Activated CD4-positive, alpha-beta memory T cell treated with anti-CD3 and anti-CD28 coated beads, Interleukin-2, amount 10 ng/mL, durations not matched to agents 7 days and 5 days (primary cell): ENCODE measurements around the gene ZPBP2. TPM values are rescaled to one million over a fixed set of nuclear protein-coding genes. Genes with fewer than 3 reads are reported as not detected.

ENCODE experiments used
- CTCF ChIA-PET: fragments of 350-600 bp; sonication (Branson Sonifier 250); formaldehyde crosslinking; loops from one replicate; lab custom pipeline; 2021; ENCODE audit warnings: antibody characterized with exemption, inconsistent platforms; lab: Charles Lee
- POLR2A ChIA-PET: fragments of 350-600 bp; sonication (Branson Sonifier 250); formaldehyde crosslinking; loops from one replicate; lab custom pipeline; 2021; ENCODE audit warnings: antibody characterized with exemption; lab: Charles Lee
- DNase-seq: peaks from one replicate; pipeline ENCODE4 v3.0.0-alpha.2; 2020
- H3K27ac Mint-ChIP-seq: one replicate; pipeline ENCODE4 v1.8.0; 2021; ENCODE audit warnings: mild to moderate bottlenecking, mixed read lengths
- H3K27me3 Mint-ChIP-seq: one replicate; pipeline ENCODE4 v1.8.0; 2021; ENCODE audit warnings: mixed read lengths
- H3K36me3 Mint-ChIP-seq: one replicate; pipeline ENCODE4 v1.8.0; 2021; ENCODE audit warnings: low read depth, mixed read lengths
- H3K4me1 Mint-ChIP-seq: one replicate; pipeline ENCODE4 v1.8.0; 2021; ENCODE audit warnings: mixed read lengths
- H3K4me3 Mint-ChIP-seq: one replicate; pipeline ENCODE4 v1.8.0; 2021; ENCODE audit warnings: mild to moderate bottlenecking, mixed read lengths
- H3K9me3 Mint-ChIP-seq: one replicate; pipeline ENCODE4 v1.8.0; 2021; ENCODE audit warnings: mixed read lengths
- total RNA-seq, 2 experiments: library from RNA; stranded (reverse); gene quantifications; one replicate each; pipeline ENCODE4 v1.2.3, GENCODE V29; 2021

The ZPBP2 gene, protein sequence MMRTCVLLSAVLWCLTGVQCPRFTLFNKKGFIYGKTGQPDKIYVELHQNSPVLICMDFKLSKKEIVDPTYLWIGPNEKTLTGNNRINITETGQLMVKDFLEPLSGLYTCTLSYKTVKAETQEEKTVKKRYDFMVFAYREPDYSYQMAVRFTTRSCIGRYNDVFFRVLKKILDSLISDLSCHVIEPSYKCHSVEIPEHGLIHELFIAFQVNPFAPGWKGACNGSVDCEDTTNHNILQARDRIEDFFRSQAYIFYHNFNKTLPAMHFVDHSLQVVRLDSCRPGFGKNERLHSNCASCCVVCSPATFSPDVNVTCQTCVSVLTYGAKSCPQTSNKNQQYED
- not detected for total RNA-seq

DNA sequence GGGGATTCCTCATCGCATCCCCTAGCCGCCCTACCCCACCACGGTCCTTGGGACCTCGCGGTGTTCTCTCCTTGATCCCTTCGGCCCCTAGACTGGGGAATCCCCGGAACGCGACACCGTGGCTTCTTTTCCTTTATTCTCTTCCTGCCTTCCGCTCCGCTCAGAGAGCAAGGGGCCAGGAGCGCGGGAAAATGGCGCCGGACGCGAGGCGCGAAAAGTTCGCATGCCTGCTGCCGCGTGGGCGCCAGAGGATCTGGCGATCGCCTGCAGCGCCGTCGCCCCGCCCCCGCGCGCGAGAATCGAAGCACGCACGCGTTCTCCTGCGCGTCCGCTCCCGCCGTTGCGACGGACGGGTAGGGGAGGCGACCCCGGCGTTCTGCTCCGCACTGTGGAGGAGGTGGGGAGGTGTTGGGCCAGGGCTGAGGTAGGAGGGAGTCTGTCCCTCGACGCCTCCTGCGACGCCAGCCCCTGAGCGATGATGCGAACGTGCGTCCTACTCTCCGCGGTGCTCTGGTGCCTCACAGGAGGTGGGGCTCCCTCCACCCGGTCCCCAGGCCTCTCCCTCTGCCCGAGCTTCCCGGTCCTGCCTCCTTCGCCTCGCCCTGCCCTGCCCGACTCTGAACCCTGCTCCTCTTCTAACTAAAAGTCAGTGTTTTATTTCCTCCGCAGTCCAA is at the start of gene ZPBP2:
Gene ZPBP2 (plus strand): TSS at position 323 of the 674 bp plus-strand sequence. CDS start 153 bp downstream, at position 476.
- Mint-ChIP-seq H3K4me1 (peaks cover 52% of the 10 kb centered on the region), H3K4me3 (peak within 1 kb of the TSS; percentile 57), H3K36me3 (no peaks in the 10 kb centered on the region), H3K27ac (peak within 1 kb of the TSS; percentile 88), H3K27me3 (no peaks in the 10 kb centered on the region), H3K9me3 (peaks cover 2% of the 10 kb centered on the region)
- DNase-seq = peak; percentile 64
- POLR2A ChIA-PET = interaction anchor here (1.0 kb wide), 5 partner anchors 59 to 113 kb away, joined by 3 to 5 read pairs (median 4); partner anchors contain the start of gene PSMD3
- CTCF ChIA-PET = interaction anchor here (1.0 to 1.1 kb wide), 2 partner anchors 75 to 113 kb away, joined by 3 read pairs; partner anchors contain the start of gene PSMD3

DNA sequence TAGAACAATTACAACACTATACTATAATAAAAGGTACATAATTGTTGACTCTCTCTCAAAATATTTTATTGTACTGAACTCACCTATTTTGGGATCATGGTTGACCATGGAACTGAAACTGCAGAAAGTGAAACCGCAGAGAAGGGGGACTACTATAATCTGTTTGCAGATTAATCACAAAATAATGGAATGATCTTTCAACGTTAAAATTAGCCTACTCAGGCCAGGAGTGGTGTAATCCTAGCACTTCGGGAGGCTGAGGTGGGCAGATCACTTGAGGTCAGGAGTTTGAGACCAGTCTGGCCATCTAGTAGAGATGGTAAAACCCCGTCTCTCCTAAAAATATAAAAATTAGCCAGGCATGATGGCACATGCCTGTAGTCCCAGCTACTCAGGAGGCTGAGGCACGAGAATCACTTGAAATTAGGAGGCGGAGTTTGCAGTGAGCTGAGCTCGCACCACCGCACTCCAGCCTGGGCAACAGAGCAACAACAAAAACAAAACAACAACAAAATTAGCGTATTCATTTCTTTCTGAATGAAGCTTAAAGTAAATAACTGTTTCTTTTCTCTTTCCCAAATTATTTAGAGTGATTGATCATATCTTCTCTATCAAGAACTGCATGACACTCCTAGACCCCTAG is 49.5 kb upstream of the ZPBP2 start:
- peak; percentile 30 for DNase-seq
- Mint-ChIP-seq H3K4me1 (peaks cover 66% of the 10 kb centered on the region), H3K27me3 (no peaks in the 10 kb centered on the region), H3K9me3 (peaks cover 20% of the 10 kb centered on the region), H3K27ac (peak overlapping the region; percentile 89), H3K36me3 (peaks cover 39% of the 10 kb centered on the region), H3K4me3 (peak overlapping the region; percentile 56)
- ChIA-PET POLR2A (interaction anchor here (0.8 to 4.2 kb wide), 16 partner anchors 18 to 162 kb away, joined by 3 to 50 read pairs (median 6); partner anchors contain the start of genes IKZF3, LRRC3C, MIEN1 and ORMDL3), CTCF (interaction anchor here (1.1 to 3.0 kb wide), 4 partner anchors 43 to 84 kb away, joined by 4 to 14 read pairs (median 6); no protein-coding TSS in a partner anchor)

DNA sequence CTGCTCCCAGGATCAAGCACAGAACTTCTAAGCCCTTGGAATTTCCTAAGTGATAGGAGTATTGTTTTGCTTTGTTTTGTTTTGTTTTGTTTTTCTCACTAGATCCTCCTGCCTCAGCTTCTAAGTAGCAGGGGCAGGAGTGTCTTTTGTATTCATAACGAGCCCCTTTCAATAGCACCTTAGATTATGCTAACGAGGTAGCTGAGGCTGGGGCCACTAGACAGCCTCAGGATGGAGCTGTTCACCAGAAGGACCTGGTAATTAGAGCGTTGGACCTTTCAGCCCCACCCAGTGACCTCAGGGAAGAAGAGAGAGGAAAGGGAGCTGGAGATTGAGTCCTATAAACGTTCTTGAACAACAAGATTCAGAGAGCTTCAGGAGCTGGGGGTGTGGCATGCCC is 47.5 kb upstream of the ZPBP2 start:
- Mint-ChIP-seq H3K4me1 (peaks cover 47% of the 10 kb centered on the region), H3K27me3 (no peaks in the 10 kb centered on the region), H3K9me3 (peaks cover 38% of the 10 kb centered on the region), H3K4me3 (no peak overlapping the region), H3K36me3 (peaks cover 53% of the 10 kb centered on the region), H3K27ac (peak overlapping the region; percentile 66)
- ChIA-PET CTCF (interaction anchor here (0.8 to 3.0 kb wide), 5 partner anchors 28 to 66 kb away, joined by 3 to 14 read pairs (median 4); no protein-coding TSS in a partner anchor), POLR2A (interaction anchor here (0.6 to 4.2 kb wide), 9 partner anchors 18 to 51 kb away, joined by 3 to 50 read pairs (median 6); no protein-coding TSS in a partner anchor)
- no peak for DNase-seq

DNA sequence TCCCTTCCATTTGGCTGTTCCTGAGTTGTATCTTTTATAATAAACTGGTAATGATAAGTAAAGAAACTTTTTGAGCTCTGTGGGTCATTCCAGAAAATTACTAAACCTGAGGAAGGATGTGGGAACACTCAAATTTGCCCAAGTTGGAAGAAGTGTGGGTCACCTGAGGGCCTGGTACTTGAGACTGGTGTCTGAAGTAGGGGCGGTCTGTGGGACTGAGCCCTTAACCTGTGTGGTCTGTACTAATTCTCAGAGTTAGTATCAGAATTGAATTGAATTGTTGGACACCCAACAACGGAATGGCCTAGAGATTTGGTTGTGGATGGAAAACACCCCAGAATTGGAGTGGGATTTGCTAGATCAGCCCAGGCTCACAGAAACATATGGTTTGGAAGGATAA is 47.0 kb upstream of the ZPBP2 start:
- Mint-ChIP-seq H3K4me3 (no peak overlapping the region), H3K36me3 (peaks cover 53% of the 10 kb centered on the region), H3K9me3 (peaks cover 38% of the 10 kb centered on the region), H3K27ac (peak overlapping the region; percentile 12), H3K4me1 (peaks cover 45% of the 10 kb centered on the region), H3K27me3 (no peaks in the 10 kb centered on the region)
- no peak for DNase-seq
- CTCF ChIA-PET = interaction anchor here (0.8 to 3.0 kb wide), 4 partner anchors 39 to 66 kb away, joined by 3 to 14 read pairs (median 4); no protein-coding TSS in a partner anchor
- POLR2A ChIA-PET = interaction anchor here (0.6 to 4.2 kb wide), 9 partner anchors 22 to 51 kb away, joined by 3 to 50 read pairs (median 6); no protein-coding TSS in a partner anchor

DNA sequence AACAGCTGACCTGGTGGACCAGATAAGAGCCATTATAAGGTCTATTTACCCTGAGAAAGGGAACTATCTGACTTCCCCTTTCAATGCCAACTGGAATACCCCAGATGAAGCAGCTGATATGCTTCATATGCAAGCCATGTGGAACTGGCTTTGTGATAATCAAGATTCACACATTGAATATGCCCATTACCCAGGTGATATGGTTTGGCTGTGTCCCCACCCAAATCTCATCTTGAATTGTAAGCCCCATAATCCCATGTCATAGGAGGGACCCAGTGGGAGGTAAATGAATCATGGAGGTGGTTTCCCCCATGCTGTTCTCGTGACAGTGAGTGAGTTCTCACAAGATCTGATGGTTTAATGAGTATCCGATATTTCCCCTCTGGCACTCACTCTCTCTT is 46.0 kb upstream of the ZPBP2 start:
- no peak for DNase-seq
- H3K9me3 Mint-ChIP-seq = peaks cover 43% of the 10 kb centered on the region
- no peak overlapping the region for H3K27ac Mint-ChIP-seq
- peaks cover 52% of the 10 kb centered on the region for H3K4me1 Mint-ChIP-seq
- POLR2A ChIA-PET = interaction anchor here (0.6 to 4.2 kb wide), 5 partner anchors 29 to 109 kb away, joined by 3 to 50 read pairs (median 4); no protein-coding TSS in a partner anchor
- CTCF ChIA-PET = interaction anchor here (1.2 kb wide), 1 partner anchor 40 kb away, joined by 3 read pairs; no protein-coding TSS in a partner anchor
- no peak overlapping the region for H3K4me3 Mint-ChIP-seq
- peaks cover 64% of the 10 kb centered on the region for H3K36me3 Mint-ChIP-seq
- H3K27me3 Mint-ChIP-seq = no peaks in the 10 kb centered on the region

DNA sequence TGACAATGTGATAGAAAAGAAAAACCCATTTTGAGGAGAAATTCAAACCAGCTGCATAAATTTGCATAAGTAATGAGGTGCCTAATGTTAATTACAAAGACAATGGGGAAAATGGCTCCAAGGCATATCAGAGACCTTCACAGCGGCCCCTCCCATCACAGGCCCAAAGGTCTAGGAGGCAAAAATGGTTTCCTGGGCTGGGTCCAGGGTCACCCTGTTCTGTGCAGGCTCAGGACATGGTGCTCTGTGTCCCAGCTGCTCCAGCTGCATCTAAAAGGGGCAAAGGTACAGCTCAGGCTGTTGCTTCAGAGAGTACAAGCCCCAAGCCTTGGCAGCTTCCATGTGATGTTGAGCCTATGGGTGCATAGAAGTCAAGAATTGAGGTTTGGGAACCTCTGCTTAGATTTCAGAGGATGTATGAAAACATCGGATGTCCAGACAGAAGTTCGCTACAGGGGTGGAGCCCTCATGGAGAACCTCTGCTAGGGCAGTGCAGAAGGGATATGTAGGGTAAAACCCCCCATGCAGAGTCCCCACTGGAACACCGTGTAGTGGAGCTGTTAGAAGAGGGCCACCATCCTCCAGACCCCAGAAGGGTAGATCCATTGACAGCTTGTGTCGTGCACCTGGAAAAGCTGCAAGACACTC is 44.5 kb upstream of the ZPBP2 start:
- no peak overlapping the region for H3K27ac Mint-ChIP-seq
- POLR2A ChIA-PET = interaction anchor here (0.7 to 1.4 kb wide), 2 partner anchors 10 to 12 kb away, joined by 3 to 4 read pairs; no protein-coding TSS in a partner anchor

DNA sequence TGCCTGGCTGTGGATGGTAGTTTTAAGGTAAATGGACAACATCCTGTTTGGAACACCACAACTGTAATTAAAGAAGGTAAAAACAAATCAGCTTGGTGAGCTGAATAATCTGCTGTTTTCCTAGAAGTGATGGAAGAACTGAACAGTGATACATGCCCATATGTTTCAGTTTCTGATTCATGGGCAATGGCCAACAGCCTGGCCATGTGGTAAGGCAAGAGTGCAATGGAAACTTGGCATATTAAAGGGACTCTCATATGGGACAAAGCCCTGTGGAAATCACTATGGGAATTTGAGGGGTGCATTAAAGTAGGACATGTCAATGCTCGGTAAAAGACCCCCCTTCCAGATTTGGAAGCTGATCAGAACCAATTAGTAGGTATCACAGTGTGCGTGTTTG is 41.7 kb upstream of the ZPBP2 start:
- DNase-seq = no peak
- peaks cover 78% of the 10 kb centered on the region for H3K36me3 Mint-ChIP-seq
- ChIA-PET CTCF (no interaction called here), POLR2A (interaction anchor here (0.7 to 1.2 kb wide), 2 partner anchors 8 to 51 kb away, joined by 3 read pairs; no protein-coding TSS in a partner anchor)
- H3K9me3 Mint-ChIP-seq = peaks cover 41% of the 10 kb centered on the region
- H3K27me3 Mint-ChIP-seq = no peaks in the 10 kb centered on the region
- peaks cover 12% of the 10 kb centered on the region for H3K4me1 Mint-ChIP-seq
- peak overlapping the region; percentile 32 for H3K27ac Mint-ChIP-seq
- no peak overlapping the region for H3K4me3 Mint-ChIP-seq

More for the DNA sequence above, 44.5 kb upstream of the ZPBP2 start:
- peaks cover 43% of the 10 kb centered on the region for H3K9me3 Mint-ChIP-seq
- H3K4me1 Mint-ChIP-seq = peaks cover 40% of the 10 kb centered on the region
- no peaks in the 10 kb centered on the region for H3K27me3 Mint-ChIP-seq
- CTCF ChIA-PET = no interaction called here
- H3K4me3 Mint-ChIP-seq = no peak overlapping the region
- no peak for DNase-seq
- peaks cover 74% of the 10 kb centered on the region for H3K36me3 Mint-ChIP-seq

DNA sequence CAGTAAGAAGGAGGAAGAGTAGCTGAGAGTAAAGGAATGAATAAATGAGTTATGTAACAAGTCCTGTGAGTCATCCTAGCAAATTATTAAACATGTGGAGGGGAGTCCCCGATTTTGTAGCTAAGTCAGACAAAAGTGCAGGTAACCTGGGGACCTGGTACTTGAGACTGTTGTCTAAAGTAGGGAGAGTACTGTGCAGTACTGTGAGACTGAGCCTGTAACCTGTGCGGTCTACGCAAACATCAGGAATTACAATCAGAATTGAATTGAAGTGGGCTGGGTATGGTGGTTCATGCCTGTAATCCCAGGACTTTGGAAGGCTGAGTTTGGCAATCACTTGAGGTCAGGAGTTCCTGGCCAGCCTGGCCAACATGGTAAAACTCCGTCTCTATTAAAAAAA is 39.6 kb upstream of the ZPBP2 start:
- no peak for DNase-seq
- H3K36me3 Mint-ChIP-seq = peaks cover 61% of the 10 kb centered on the region
- ChIA-PET POLR2A (no interaction called here), CTCF (no interaction called here)
- no peak overlapping the region for H3K4me3 Mint-ChIP-seq
- no peak overlapping the region for H3K27ac Mint-ChIP-seq
- H3K27me3 Mint-ChIP-seq = no peaks in the 10 kb centered on the region
- H3K4me1 Mint-ChIP-seq = peaks cover 7% of the 10 kb centered on the region
- peaks cover 24% of the 10 kb centered on the region for H3K9me3 Mint-ChIP-seq

DNA sequence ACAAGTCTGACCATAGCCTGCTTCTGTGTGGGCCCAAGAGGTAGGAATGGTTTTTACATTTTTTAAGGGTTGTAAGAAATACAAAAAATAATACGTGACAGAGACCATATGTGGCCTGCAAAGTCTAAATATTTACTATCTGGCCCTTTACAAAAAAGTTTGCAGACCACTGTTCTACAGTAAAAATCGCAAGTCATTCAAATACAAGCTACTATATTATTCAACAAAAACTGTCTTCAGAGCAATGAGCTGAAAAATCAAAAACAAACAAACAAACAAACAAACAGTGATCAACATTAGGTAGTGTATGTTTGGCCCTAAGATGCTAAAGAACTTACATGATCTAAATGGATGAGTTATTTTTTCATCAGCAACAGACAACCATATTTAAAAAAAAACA is 36.4 kb upstream of the ZPBP2 start:
- H3K4me3 Mint-ChIP-seq = no peak overlapping the region
- H3K36me3 Mint-ChIP-seq = peaks cover 44% of the 10 kb centered on the region
- ChIA-PET CTCF (interaction anchor here (0.6 kb wide), 1 partner anchor 145 kb away, joined by 3 read pairs; no protein-coding TSS in a partner anchor), POLR2A (interaction anchor here (1.0 kb wide), 1 partner anchor 17 kb away, joined by 3 read pairs; no protein-coding TSS in a partner anchor)
- no peak overlapping the region for H3K27ac Mint-ChIP-seq
- peaks cover 13% of the 10 kb centered on the region for H3K9me3 Mint-ChIP-seq
- DNase-seq = no peak
- H3K4me1 Mint-ChIP-seq = peaks cover 3% of the 10 kb centered on the region
- H3K27me3 Mint-ChIP-seq = no peaks in the 10 kb centered on the region

DNA sequence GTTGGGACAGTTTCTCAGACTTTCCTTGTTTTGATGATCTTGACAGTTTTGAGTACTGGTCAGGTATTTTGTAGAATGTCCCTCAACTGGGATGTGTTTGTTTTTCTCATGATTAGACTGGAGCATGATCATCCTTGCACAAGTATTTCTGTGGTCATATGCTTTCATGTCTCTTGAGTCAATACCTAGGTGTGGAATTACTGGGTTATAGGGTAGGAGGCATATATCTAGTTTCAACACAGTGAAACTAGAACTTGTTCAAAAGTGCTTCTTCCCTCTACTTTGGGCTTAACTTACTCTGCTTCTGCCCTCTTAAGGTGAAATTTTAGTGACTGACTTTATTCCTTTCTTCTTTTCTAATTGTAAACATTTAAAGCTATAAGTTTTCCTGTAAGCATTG is 34.0 kb upstream of the ZPBP2 start:
- ChIA-PET CTCF (interaction anchor here (1.2 kb wide), 1 partner anchor 12 kb away, joined by 3 read pairs; no protein-coding TSS in a partner anchor), POLR2A (interaction anchor here (0.7 to 1.1 kb wide), 2 partner anchors 8 to 64 kb away, joined by 3 read pairs; no protein-coding TSS in a partner anchor)
- Mint-ChIP-seq H3K27ac (no peak overlapping the region), H3K4me1 (peaks cover 3% of the 10 kb centered on the region), H3K9me3 (peaks cover 20% of the 10 kb centered on the region), H3K4me3 (no peak overlapping the region), H3K27me3 (no peaks in the 10 kb centered on the region), H3K36me3 (peaks cover 37% of the 10 kb centered on the region)
- no peak for DNase-seq

DNA sequence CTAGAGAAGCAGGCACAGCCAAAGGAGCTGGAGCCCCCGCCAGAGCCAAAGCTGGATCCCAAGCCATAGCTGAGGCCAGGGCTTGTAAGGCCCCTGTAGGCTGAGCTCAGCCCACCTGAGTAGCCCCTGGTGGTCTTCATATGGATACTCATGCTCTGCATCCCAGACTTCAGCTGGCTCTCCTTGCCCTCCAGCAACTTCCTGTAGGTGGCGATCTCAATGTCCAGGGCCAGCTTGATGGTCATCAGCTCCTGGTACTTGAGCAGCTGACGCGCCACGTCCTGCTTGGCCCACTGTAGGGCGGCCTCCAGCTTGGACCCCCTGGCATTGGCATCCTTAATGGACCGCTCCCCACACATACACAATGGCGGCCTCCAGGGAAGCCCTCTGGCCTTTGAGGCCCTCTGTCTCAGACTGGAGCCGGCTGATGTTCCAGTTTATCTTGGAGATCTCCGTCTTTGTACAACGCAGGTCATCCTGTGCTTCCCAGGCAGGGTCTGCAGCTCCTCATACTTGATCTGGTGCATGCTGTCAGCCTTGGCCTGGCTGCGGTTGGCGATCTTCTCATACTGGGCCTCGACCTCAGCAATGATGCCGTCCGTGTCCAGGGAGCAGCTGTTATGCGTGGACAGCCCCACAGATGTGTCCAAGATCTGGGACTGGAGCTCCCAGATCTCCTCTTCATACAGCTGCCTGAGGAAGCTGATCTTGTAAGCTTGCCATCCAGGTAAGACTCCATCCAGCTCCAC is 32.8 kb upstream of the ZPBP2 start:
- Mint-ChIP-seq H3K36me3 (peaks cover 44% of the 10 kb centered on the region), H3K9me3 (peaks cover 23% of the 10 kb centered on the region), H3K4me3 (no peak overlapping the region), H3K4me1 (peaks cover 3% of the 10 kb centered on the region), H3K27ac (no peak overlapping the region), H3K27me3 (no peaks in the 10 kb centered on the region)
- DNase-seq = no peak
- POLR2A ChIA-PET = interaction anchor here (1.0 to 1.8 kb wide), 4 partner anchors 12 to 28 kb away, joined by 3 to 4 read pairs (median 4); no protein-coding TSS in a partner anchor
- CTCF ChIA-PET = interaction anchor here (1.2 kb wide), 1 partner anchor 11 kb away, joined by 3 read pairs; no protein-coding TSS in a partner anchor
